ENCODE measurements around the gene CLSTN3. TPM values are rescaled to one million over a fixed set of nuclear protein-coding genes. Genes with fewer than 3 reads are reported as not detected.

CLSTN3 gene
- total and polyA plus RNA-seq, 2 of the 8 experiments (the other 6 are each of a cell fraction or from before 2014, with no cell fraction given), result 20.4 to 26.3 TPM

DNA sequence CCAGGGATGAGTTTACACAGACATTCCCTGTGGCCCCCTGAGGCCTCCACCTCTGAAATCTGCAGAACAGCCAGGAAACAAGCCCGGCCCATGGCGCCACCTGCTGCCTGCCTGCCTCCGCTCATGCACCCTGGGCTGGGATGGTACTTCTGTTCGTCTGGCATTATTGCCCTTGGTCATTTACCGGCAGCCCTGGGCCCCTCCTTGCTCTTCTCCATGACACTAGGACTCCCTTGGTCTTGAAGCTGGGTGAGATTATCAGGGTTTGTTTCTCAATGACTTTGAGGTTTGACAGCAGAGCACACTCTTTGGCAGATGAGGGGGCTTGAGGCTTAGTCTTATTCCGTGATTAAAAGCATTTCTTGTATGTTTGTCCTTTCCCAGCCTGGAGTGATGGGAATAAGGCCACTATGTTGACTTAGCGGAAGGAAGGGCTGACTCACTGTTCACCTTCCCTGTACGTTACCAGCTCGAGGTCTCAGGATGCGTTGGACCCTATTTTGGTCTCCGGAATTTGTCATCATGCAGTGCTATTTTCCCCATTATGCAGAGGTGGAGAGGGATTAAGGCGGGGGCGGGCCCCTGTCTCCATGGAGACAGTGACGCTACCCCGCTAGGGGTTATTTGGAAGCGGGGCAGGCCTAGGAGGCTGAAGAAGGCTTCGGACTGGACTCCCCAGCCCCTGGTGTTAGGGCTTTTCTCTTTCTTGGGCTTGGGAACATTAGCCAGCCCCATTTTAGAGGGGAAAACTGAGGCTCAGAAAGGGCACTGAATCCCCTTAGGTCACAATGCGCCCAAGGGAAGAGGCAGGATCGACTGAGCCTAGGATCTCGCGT, 58.6 kb downstream of the CLSTN3 start:
- peak; percentile 64 to 90 for DNase-seq (ENCODE audit: low read depth in 1 of 2, low spot score in 2 of 2)
- Histone ChIP-seq H4K8ac (ENCODE audit: extremely low read depth, insufficient read depth, low read length) (no peak overlapping the region), H3K23me2 (ENCODE audit: low read depth, low read length) (peaks cover 9% of the 10 kb centered on the region), H3K14ac (ENCODE audit: insufficient read length) (no peak overlapping the region), H4K91ac (replicated peaks; ENCODE audit: insufficient read length, low read length) (no peak overlapping the region), H3K4me1 (replicated peaks in 1 of 4; ENCODE audit: control insufficient read depth in 3 of 4, insufficient read depth in 4 of 4, low read length in 3 of 4) (peaks cover 0 to 13% (median 3%) of the 10 kb centered on the region in 4 experiments; a peak in 4 of 7 replicates), H2BK20ac (ENCODE audit: low read length) (no peak overlapping the region), H4K20me1 (replicated peaks in 1 of 2; ENCODE audit: control insufficient read depth in 1 of 2, insufficient read depth in 2 of 2, low read length in 2 of 2) (no peaks in the 10 kb centered on the region), H3K9me3 (ENCODE audit: insufficient read depth in 2 of 2, low read depth in 1 of 2, low read length in 1 of 2) (no peaks in the 10 kb centered on the region), H3K4me3 (ENCODE audit: extremely low read depth in 1 of 4, insufficient read depth in 2 of 4, low read depth in 3 of 4, low read length in 4 of 4) (peak overlapping the region; percentile 62 to 89 (median 83)), H3K18ac (ENCODE audit: extremely low read depth, low read length) (peak overlapping the region; percentile 11; the same call in 1 of the 2 replicates), H2BK120ac (replicated peaks; ENCODE audit: low read depth, low read length) (no peak overlapping the region), H4K5ac (ENCODE audit: insufficient read length, low read depth, low read length) (no peak overlapping the region), H2BK5ac (ENCODE audit: low read depth, low read length) (no peak overlapping the region), H3K79me1 (ENCODE audit: low read depth, low read length) (no peaks in the 10 kb centered on the region), H3K4ac (replicated peaks; ENCODE audit: insufficient read length, low read depth, low read length) (no peak overlapping the region), H3K23ac (ENCODE audit: insufficient read length) (no peak overlapping the region), H3K36me3 (ENCODE audit: control insufficient read depth in 2 of 4, insufficient read depth in 4 of 4, low read length in 3 of 4) (peaks cover 0 to 23% (median 0%) of the 10 kb centered on the region in 4 experiments; a peak in 4 of 8 replicates), H2BK15ac (ENCODE audit: low read length) (no peak overlapping the region), H2AK5ac (ENCODE audit: low read depth, low read length) (no peak overlapping the region), H3K4me2 (ENCODE audit: insufficient read depth in 1 of 2, low read depth in 2 of 2, low read length in 2 of 2) (peak overlapping the region; percentile 96 to 100), H3K56ac (replicated peaks; ENCODE audit: insufficient read length, low read depth, low read length) (no peak overlapping the region), H2BK12ac (ENCODE audit: low read depth, low read length) (no peak overlapping the region), H3K79me2 (ENCODE audit: control insufficient read depth in 1 of 2, insufficient read depth in 2 of 2, low read length in 2 of 2) (peaks cover 0 to 11% of the 10 kb centered on the region in 2 experiments; a peak in 1 of 4 replicates), H3K27ac (ENCODE audit: low read depth, low read length) (no peak overlapping the region), H3K9ac (replicated peaks in 1 of 4; ENCODE audit: extremely low read depth in 1 of 4, low read depth in 3 of 4, low read length in 3 of 4) (peak overlapping the region in 2 of 4 experiments; percentile 26 to 35; a peak in 1 of 7 replicates), H3K27me3 (replicated peaks in 1 of 4; ENCODE audit: control insufficient read depth in 3 of 4, extremely low read depth in 1 of 4, insufficient read depth in 3 of 4, low read length in 3 of 4) (no peaks in the 10 kb centered on the region), H2AFZ (ENCODE audit: low read length) (peak overlapping the region; percentile 97)
- ChIA-PET CTCF (ENCODE audit: partially characterized antibody) (interaction anchor here (0.8 to 2.8 kb wide), 10 partner anchors 26 to 451 kb away, joined by 3 to 22 read pairs (median 4); no protein-coding TSS in a partner anchor), POLR2A (ENCODE audit: partially characterized antibody) (interaction anchor here (1.4 to 2.9 kb wide), 2 partner anchors 27 to 245 kb away, joined by 5 to 11 read pairs; partner anchors contain the start of gene C12orf57)
- WGBS, 2 experiments (ENCODE audit: extremely low coverage in 1 of 2, insufficient coverage in 1 of 2, insufficient read length in 1 of 2, insufficient replicate concordance in 2 of 2, low coverage in 1 of 2, low lambda C conversion rate in 2 of 2, missing lambda C conversion rate in 1 of 2), result 5% methylated on average over 21 of the region's 21 CpGs; no CpG with 5 or more reads in 1 of the 2 experiments
- FAIRE-seq, result no peak
- TF ChIP-seq YY1 (IDR thresholded peaks at IDR 0.05; ENCODE audit: low read depth, low read length), result no peak
- TF ChIP-seq, protein P1, sequence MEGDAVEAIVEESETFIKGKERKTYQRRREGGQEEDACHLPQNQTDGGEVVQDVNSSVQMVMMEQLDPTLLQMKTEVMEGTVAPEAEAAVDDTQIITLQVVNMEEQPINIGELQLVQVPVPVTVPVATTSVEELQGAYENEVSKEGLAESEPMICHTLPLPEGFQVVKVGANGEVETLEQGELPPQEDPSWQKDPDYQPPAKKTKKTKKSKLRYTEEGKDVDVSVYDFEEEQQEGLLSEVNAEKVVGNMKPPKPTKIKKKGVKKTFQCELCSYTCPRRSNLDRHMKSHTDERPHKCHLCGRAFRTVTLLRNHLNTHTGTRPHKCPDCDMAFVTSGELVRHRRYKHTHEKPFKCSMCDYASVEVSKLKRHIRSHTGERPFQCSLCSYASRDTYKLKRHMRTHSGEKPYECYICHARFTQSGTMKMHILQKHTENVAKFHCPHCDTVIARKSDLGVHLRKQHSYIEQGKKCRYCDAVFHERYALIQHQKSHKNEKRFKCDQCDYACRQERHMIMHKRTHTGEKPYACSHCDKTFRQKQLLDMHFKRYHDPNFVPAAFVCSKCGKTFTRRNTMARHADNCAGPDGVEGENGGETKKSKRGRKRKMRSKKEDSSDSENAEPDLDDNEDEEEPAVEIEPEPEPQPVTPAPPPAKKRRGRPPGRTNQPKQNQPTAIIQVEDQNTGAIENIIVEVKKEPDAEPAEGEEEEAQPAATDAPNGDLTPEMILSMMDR (IDR thresholded peaks at IDR 0.05; ENCODE audit: control extremely low read depth in 1 of 3, insufficient read depth in 1 of 3, low read depth in 1 of 3, low read length in 3 of 3), result peak; percentile 91 to 97 (median 94)
- TF ChIP-seq SIN3A (conservative IDR thresholded peaks at IDR 0.05 in 1 of 2, IDR thresholded peaks at IDR 0.05 in 1 of 2; ENCODE audit: low read depth in 1 of 2, low read length in 2 of 2), result peak; percentile 20 to 73; a peak in 2 of 4 replicates
- TF ChIP-seq TEAD4 (IDR thresholded peaks at IDR 0.05; ENCODE audit: low read depth, low read length), result 0 out of 2 replicates have a peak, but pooled peaks have one; percentile 14
- peak; percentile 16; the same call in 1 of the 2 replicates for TF ChIP-seq SP4 (IDR thresholded peaks at IDR 0.05; ENCODE audit: low read length)
- peak; percentile 37 for TF ChIP-seq SAP30 (IDR thresholded peaks at IDR 0.05; ENCODE audit: insufficient read depth, insufficient replicate concordance, low read length)
- no peak for TF ChIP-seq ASH2L (IDR thresholded peaks at IDR 0.05; ENCODE audit: low read length)
- peak; percentile 71; the same call in 1 of the 2 replicates for TF ChIP-seq EGR1 (IDR thresholded peaks at IDR 0.05; ENCODE audit: borderline replicate concordance, low read depth, low read length)
